SK-N-SH (cell line): ENCODE measurements around the gene MYPOP. TPM values are rescaled to one million over a fixed set of nuclear protein-coding genes. Genes with fewer than 3 reads are reported as not detected.

ENCODE experiments used
- CTCF ChIA-PET: fragments of 300-600, 350-600 bp; formaldehyde crosslinking; extraction: SDS; loops from one replicate; lab custom pipeline; 2021; lab: Yijun Ruan, JAX
- POLR2A ChIA-PET: fragments of 350-600 bp; sonication (Branson Sonifier 250); formaldehyde crosslinking; extraction: SDS; loops from one replicate; lab custom pipeline; 2020; ENCODE audit warnings: antibody characterized with exemption, inconsistent platforms; lab: Yijun Ruan, JAX
- DNase-seq: peaks from one replicate; pipeline ENCODE4 v3.0.0; 2012
- H2AFZ ChIP-seq: fragments of 200-600 bp; sonication (generic); 2 replicates; pipeline ENCODE4 v1.8.1; 2016; ENCODE audit warnings: antibody characterized with exemption, mild to moderate bottlenecking, low read depth
- H3F3A ChIP-seq: fragments of 200-600 bp; sonication (generic); replicated peaks from 2 replicates; pipeline ENCODE3; 2016; ENCODE audit warnings: antibody characterized with exemption, mild to moderate bottlenecking; ENCODE audit not compliant: insufficient read depth
- H3K27ac ChIP-seq, 2 experiments: fragments of 200-500 bp in 1 of 2; fragments of 200-600 bp in 1 of 2; sonication (Bioruptor generic) in 1 of 2; sonication (generic), shearing (Covaris generic) in 1 of 2; 2 replicates each; pipeline versions ENCODE4 v1.5.1 to v1.6.1; 2014 to 2016; ENCODE audit warnings: low read depth in 2 of 2, inconsistent platforms in 1 of 2, low read length in 1 of 2, mild to moderate bottlenecking in 1 of 2, mixed read lengths in 1 of 2
- H3K27me3 ChIP-seq: fragments of 200-600 bp; sonication (generic), shearing (Covaris generic); 2 replicates; pipeline ENCODE4 v1.6.1; 2016; ENCODE audit warnings: mixed run types; ENCODE audit not compliant: insufficient read depth
- H3K36me3 ChIP-seq, 2 experiments: fragments of 200-500 bp in 1 of 2; fragments of 200-600 bp in 1 of 2; sonication (Bioruptor generic) in 1 of 2; sonication (generic) in 1 of 2; replicated peaks in 1 of 2; 2 replicates each; pipeline versions ENCODE3 to v1.5.1; 2014 to 2016; ENCODE audit warnings: low read length in 1 of 2, mild to moderate bottlenecking in 1 of 2; ENCODE audit not compliant: insufficient read depth in 2 of 2, control insufficient read depth in 1 of 2
- H3K4me1 ChIP-seq, 2 experiments: fragments of 200-500 bp in 1 of 2; fragments of 200-600 bp in 1 of 2; sonication (Bioruptor generic) in 1 of 2; sonication (generic), shearing (Covaris generic) in 1 of 2; 2 replicates each; pipeline versions ENCODE4 v1.5.1 to v1.6.1; 2014 to 2016; ENCODE audit warnings: low read depth in 1 of 2, low read length in 1 of 2, mixed run types in 1 of 2; ENCODE audit not compliant: insufficient read depth in 2 of 2, control insufficient read depth in 1 of 2
- H3K4me2 ChIP-seq: fragments of 200-600 bp; sonication (generic), shearing (Covaris generic); 2 replicates; pipeline ENCODE4 v1.6.1; 2017; ENCODE audit warnings: mixed run types
- H3K4me3 ChIP-seq, 2 experiments: fragments of 200-500 bp in 1 of 2; fragments of 200-600 bp in 1 of 2; sonication (Bioruptor generic) in 1 of 2; sonication (generic), shearing (Covaris generic) in 1 of 2; 2 replicates each; pipeline versions ENCODE4 v1.5.1 to v1.8.1; 2014 to 2016; ENCODE audit warnings: low read depth in 2 of 2, inconsistent platforms in 1 of 2, low read length in 1 of 2, mild to moderate bottlenecking in 1 of 2, mixed read lengths in 1 of 2, moderate library complexity in 1 of 2
- H3K79me2 ChIP-seq: fragments of 200-600 bp; sonication (generic); 2 replicates; pipeline ENCODE4 v1.8.1; 2017; ENCODE audit warnings: mild to moderate bottlenecking; ENCODE audit not compliant: insufficient read depth
- H3K9ac ChIP-seq: fragments of 200-600 bp; sonication (generic); 2 replicates; pipeline ENCODE4 v1.6.1; 2017; ENCODE audit warnings: mixed run types
- H3K9me2 ChIP-seq: fragments of 200-600 bp; sonication (generic); 2 replicates; pipeline ENCODE4 v1.6.1; 2017; ENCODE audit warnings: mixed run types
- H3K9me3 ChIP-seq: fragments of 200-600 bp; sonication (generic); 2 replicates; pipeline ENCODE4 v1.6.1; 2017; ENCODE audit warnings: mixed run types, mild to moderate bottlenecking, moderate library complexity
- H4K20me1 ChIP-seq: fragments of 200-600 bp; sonication (generic); 2 replicates; pipeline ENCODE4 v1.6.1; 2017; ENCODE audit warnings: mild to moderate bottlenecking, mixed run types; ENCODE audit not compliant: insufficient read depth
- CHD2 ChIP-seq: fragments of 150-350 bp; IDR thresholded peaks from 2 replicates; pipeline ENCODE4 v1.6.1; 2018; ENCODE audit warnings: low read length; ENCODE audit not compliant: partially characterized antibody
- ELF1 ChIP-seq: IDR thresholded peaks from 2 replicates; pipeline ENCODE4 v1.4.0; 2012
- FOXJ3 ChIP-seq: sonication (generic); formaldehyde crosslinking; IDR thresholded peaks from 2 replicates; pipeline ENCODE4 v1.5.1; 2020; ENCODE audit warnings: mild to moderate bottlenecking, missing genetic modification reagents
- FOXM1 ChIP-seq: IDR thresholded peaks from 2 replicates; pipeline ENCODE4 v1.4.0; 2012; ENCODE audit warnings: low read depth, mild to moderate bottlenecking
- GABPA ChIP-seq: IDR thresholded peaks from 2 replicates; pipeline ENCODE4 v1.4.0; 2012; ENCODE audit warnings: low read depth, mild to moderate bottlenecking
- GATA2 ChIP-seq: sonication (generic); formaldehyde crosslinking; IDR thresholded peaks from 2 replicates; pipeline ENCODE4 v1.5.0; 2020; ENCODE audit warnings: mild to moderate bottlenecking, missing genetic modification reagents
- IRF3 ChIP-seq: fragments of 150-350 bp; IDR thresholded peaks from 2 replicates; pipeline ENCODE4 v1.6.1; 2016; ENCODE audit warnings: mild to moderate bottlenecking, low read depth, low read length
- JUND ChIP-seq: IDR thresholded peaks from 2 replicates; pipeline ENCODE4 v1.4.0; 2012
- MAX ChIP-seq: IDR thresholded peaks from 2 replicates; pipeline ENCODE4 v1.4.0; 2012; ENCODE audit warnings: low read depth
- MEF2A ChIP-seq: IDR thresholded peaks from 2 replicates; pipeline ENCODE4 v1.4.0; 2012; ENCODE audit warnings: low read depth, borderline replicate concordance
- NRF1 ChIP-seq: IDR thresholded peaks from 2 replicates; pipeline ENCODE4 v1.6.1; 2012; ENCODE audit warnings: low read depth, mild to moderate bottlenecking, low read length
- RAD21 ChIP-seq: IDR thresholded peaks from 2 replicates; pipeline ENCODE4 v1.6.1; 2012; ENCODE audit warnings: mild to moderate bottlenecking, low read length
- RCOR1 ChIP-seq: fragments of 150-350 bp; IDR thresholded peaks from 2 replicates; pipeline ENCODE4 v1.6.1; 2017; ENCODE audit warnings: antibody characterized with exemption, low read length
- RFX5 ChIP-seq: IDR thresholded peaks from 2 replicates; pipeline ENCODE4 v1.6.1; 2012; ENCODE audit warnings: mild to moderate bottlenecking, improper control_type of control experiment, low read length
- TAF1 ChIP-seq: IDR thresholded peaks from 2 replicates; pipeline ENCODE4 v1.6.1; 2012; ENCODE audit warnings: low read depth, mild to moderate bottlenecking, low read length, moderate library complexity, borderline replicate concordance
- TCF12 ChIP-seq: IDR thresholded peaks from 2 replicates; pipeline ENCODE4 v1.4.0; 2012
- TEAD4 ChIP-seq: IDR thresholded peaks from 2 replicates; pipeline ENCODE4 v1.4.0; 2012; ENCODE audit warnings: mild to moderate bottlenecking, borderline replicate concordance; ENCODE audit not compliant: insufficient read depth
- USF1 ChIP-seq: IDR thresholded peaks from 2 replicates; pipeline ENCODE4 v1.4.0; 2012; ENCODE audit warnings: low read depth, borderline replicate concordance
- ZBTB33 ChIP-seq: IDR thresholded peaks from 2 replicates; pipeline ENCODE4 v1.4.0; 2012; ENCODE audit warnings: low read depth, borderline replicate concordance
- WGBS: methylation state at CpG from one replicate; pipeline ENCODE4 v1.1.6; 2017; ENCODE audit warnings: low lambda C conversion rate; 5-methylcytosine and 5-hydroxymethylcytosine counted together
- polyA plus RNA-seq, 3 experiments: library from polyadenylated mRNA; depleted of rRNA; stranded (reverse); fragments of >200 nt; gene quantifications; 2 replicates each; pipeline ENCODE4 v1.2.3, GENCODE V29; 2012

MYPOP gene
- polyA plus RNA-seq, 1 of the 3 experiments (the other 2 are of a cell fraction) = 5.1 TPM

GRCh38 chr19:45863335-45863839 is 39.0 kb downstream of the MYPOP start:
- CTCF ChIA-PET = interaction anchor here (1.0 to 12.2 kb wide), 12 partner anchors 11 to 98 kb away, joined by 3 to 121 read pairs (median 5); partner anchors contain the start of genes IRF2BP1 and MYPOP

GRCh38 chr19:45862564-45863334 is 39.7 kb downstream of the MYPOP start, which contains the start of gene SYMPK:
Gene SYMPK, minus strand, starts transcription at chr19:45863147. Its CDS starts 8,652 bp downstream, at chr19:45854495.
- Histone ChIP-seq H3K9me2 (no peaks in the 10 kb centered on the region), H3K9ac (peak within 1 kb of the TSS; percentile 90), H3K27me3 (peaks cover 19% of the 10 kb centered on the region; the same call in 1 of the 2 replicates), H2AFZ (peak within 1 kb of the TSS; percentile 99), H3K4me3 (peak within 1 kb of the TSS; percentile 77 to 96), H4K20me1 (no peaks in the 10 kb centered on the region), H3K79me2 (peaks cover 51% of the 10 kb centered on the region), H3K4me1 (peaks cover 0 to 6% of the 10 kb centered on the region in 2 experiments; a peak in 2 of 4 replicates), H3F3A (peaks cover 19% of the 10 kb centered on the region), H3K9me3 (no peaks in the 10 kb centered on the region), H3K4me2 (peak within 1 kb of the TSS; percentile 91), H3K27ac (peak within 1 kb of the TSS; percentile 89 to 93), H3K36me3 (peaks cover 5 to 24% of the 10 kb centered on the region in 2 experiments)
- ChIA-PET CTCF (interaction anchor here (1.0 to 12.2 kb wide), 11 partner anchors 12 to 49 kb away, joined by 3 to 121 read pairs (median 6); partner anchors contain the start of genes IRF2BP1 and MYPOP), POLR2A (interaction anchor here (0.6 to 1.1 kb wide), 5 partner anchors 19 to 192 kb away, joined by 3 to 8 read pairs (median 4); partner anchors contain the start of genes CCDC61 and IRF2BP1)
- WGBS = under 1% methylated on average over 52 of the region's 65 CpGs
- DNase-seq = peak; percentile 99
- TF ChIP-seq MEF2A (no peak), TCF12 (no peak), NRF1 (peak; percentile 90), CHD2 (peak; percentile 97), ELF1 (peak; percentile 93), JUND (no peak), GABPA (peak; percentile 96), RAD21 (no peak), GATA2 (CRISPR knock-in tag) (no peak), IRF3 (no peak), FOXM1 (no peak), MAX (peak; percentile 76), RCOR1 (no peak), USF1 (no peak), FOXJ3 (CRISPR knock-in tag) (no peak), TAF1 (peak; percentile 69)

More at GRCh38 chr19:45863335-45863839, 39.0 kb downstream of the MYPOP start:
- H3K36me3 ChIP-seq = peaks cover 5 to 24% of the 10 kb centered on the region in 2 experiments
- H3K9me2 ChIP-seq = no peaks in the 10 kb centered on the region
- H3K4me2 ChIP-seq = peak overlapping the region; percentile 73
- 0 out of 2 replicates have a peak, but pooled peaks have one; percentile 65 for TF ChIP-seq ZBTB33
- TF ChIP-seq ELF1 = no peak
- no peak for TF ChIP-seq TEAD4
- TF ChIP-seq JUND = no peak
- TF ChIP-seq GATA2 (CRISPR knock-in tag) = no peak
- TF ChIP-seq TAF1 = no peak
- TF ChIP-seq RFX5 = no peak
- H3K9ac ChIP-seq = no peak overlapping the region
- WGBS = 12% methylated on average over 22 of the region's 22 CpGs
- DNase-seq = no peak
- POLR2A ChIA-PET = interaction anchor here (0.6 to 1.1 kb wide), 5 partner anchors 18 to 192 kb away, joined by 3 to 8 read pairs (median 4); partner anchors contain the start of genes CCDC61 and IRF2BP1
- H3K27ac ChIP-seq = no peak overlapping the region
- H4K20me1 ChIP-seq = no peaks in the 10 kb centered on the region
- H3K9me3 ChIP-seq = no peaks in the 10 kb centered on the region
- peaks cover 19% of the 10 kb centered on the region for H3F3A ChIP-seq
- peak overlapping the region; percentile 99 for H2AFZ ChIP-seq
- H3K4me3 ChIP-seq = peak overlapping the region; percentile 77 to 96
- peaks cover 0 to 6% of the 10 kb centered on the region in 2 experiments; a peak in 2 of 4 replicates for H3K4me1 ChIP-seq
- H3K79me2 ChIP-seq = peaks cover 44% of the 10 kb centered on the region
- H3K27me3 ChIP-seq = peaks cover 19% of the 10 kb centered on the region; the same call in 1 of the 2 replicates
